HEK293T (cell line): ENCODE measurements around the gene FCRL6.

ENCODE experiments used
- ARNT ChIP-seq: fragments of 450-650 bp; IDR thresholded peaks from 2 replicates; pipeline ENCODE4 v1.6.1; 2017; ENCODE audit warnings: mild to moderate bottlenecking
- BHLHE40 ChIP-seq: fragments of 450-650 bp; IDR thresholded peaks from 2 replicates; pipeline ENCODE4 v1.6.1; 2016; ENCODE audit warnings: mild to moderate bottlenecking, moderate library complexity, borderline replicate concordance
- CTBP1 ChIP-seq: fragments of 450-650 bp; IDR thresholded peaks from 2 replicates; pipeline ENCODE4 v1.6.1; 2016; ENCODE audit warnings: borderline replicate concordance
- ELF4 ChIP-seq: fragments of 450-650 bp; IDR thresholded peaks from 2 replicates; pipeline ENCODE4 v1.6.1; 2017; ENCODE audit warnings: antibody characterized with exemption
- FOXA1 ChIP-seq: fragments of 450-650 bp; IDR thresholded peaks from 2 replicates; pipeline ENCODE4 v1.6.1; 2016; ENCODE audit warnings: mild to moderate bottlenecking
- FOXK2 ChIP-seq: fragments of 450-650 bp; IDR thresholded peaks from 2 replicates; pipeline ENCODE4 v1.6.1; 2016; ENCODE audit warnings: mild to moderate bottlenecking
- FOXM1 ChIP-seq: fragments of 450-650 bp; IDR thresholded peaks from 2 replicates; pipeline ENCODE4 v1.6.1; 2017; ENCODE audit warnings: mild to moderate bottlenecking, borderline replicate concordance
- HDGF ChIP-seq: fragments of 450-650 bp; IDR thresholded peaks from 2 replicates; pipeline ENCODE4 v1.6.1; 2017; ENCODE audit warnings: antibody characterized with exemption, borderline replicate concordance
- NFRKB ChIP-seq: fragments of 450-650 bp; IDR thresholded peaks from 2 replicates; pipeline ENCODE4 v1.6.1; 2016; ENCODE audit warnings: mild to moderate bottlenecking, moderate library complexity
- PKNOX1 ChIP-seq: fragments of 450-650 bp; IDR thresholded peaks from 2 replicates; pipeline ENCODE4 v1.6.1; 2016
- SP1 ChIP-seq: fragments of 450-650 bp; IDR thresholded peaks from 2 replicates; pipeline ENCODE4 v1.6.1; 2017
- SUZ12 ChIP-seq: fragments of 450-650 bp; IDR thresholded peaks from 2 replicates; pipeline ENCODE4 v1.6.1; 2016; ENCODE audit warnings: mild to moderate bottlenecking
- TARDBP ChIP-seq: fragments of 450-650 bp; IDR thresholded peaks from 2 replicates; pipeline ENCODE4 v1.6.1; 2016
- ZNF384 ChIP-seq: fragments of 450-650 bp; IDR thresholded peaks from 2 replicates; pipeline ENCODE4 v1.6.1; 2016

DNA sequence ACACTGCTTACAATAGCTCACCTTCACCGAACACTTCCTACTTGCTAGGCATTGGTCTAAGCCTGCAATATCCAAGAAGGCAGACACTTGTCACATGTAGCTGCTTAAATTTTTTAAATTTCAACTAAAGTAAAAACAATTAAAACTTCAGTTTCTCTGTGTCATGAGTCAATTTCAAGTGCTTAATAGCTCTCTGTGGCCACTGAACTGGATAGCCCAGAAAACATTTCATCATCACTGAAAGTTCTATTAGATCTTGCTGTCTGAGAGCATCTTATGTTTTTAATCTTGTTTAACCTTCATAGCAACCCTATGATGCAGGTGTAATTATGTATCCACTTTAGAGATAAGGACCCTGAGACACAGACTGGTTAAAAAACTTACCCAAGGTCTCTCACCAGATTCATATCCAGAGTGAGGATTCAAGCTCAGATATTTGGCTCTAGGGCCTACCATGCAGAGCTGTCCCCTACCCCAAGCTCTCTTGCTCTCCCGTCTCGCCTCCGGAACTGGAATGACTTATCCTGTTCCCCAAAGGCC is 2.6 kb upstream of the FCRL6 start:
- TF ChIP-seq SUZ12 (no peak), ELF4 (no peak), FOXM1 (no peak), FOXK2 (no peak), SP1 (no peak), FOXA1 (no peak), NFRKB (no peak), BHLHE40 (no peak), PKNOX1 (no peak), CTBP1 (no peak), TARDBP (no peak), ZNF384 (no peak), ARNT (no peak), HDGF (no peak)
